ENCODE measurements around the gene EFCAB5.

The EFCAB5 gene

GRCh38 chr17:30095507-30096244, 154.2 kb downstream of the EFCAB5 start:
- DNase-seq (ENCODE audit: low read depth): peak; percentile 79

GRCh38 chr17:30101686-30102390, 160.4 kb downstream of the EFCAB5 start:
- DNase-seq (ENCODE audit: low read depth): no peak

More at GRCh38 chr17:30095507-30096244, 154.2 kb downstream of the EFCAB5 start:
- TF ChIP-seq CTCF (conservative IDR thresholded peaks at IDR 0.05; ENCODE audit: low read length): peak; percentile 80
- no peak overlapping the region for H3K4me3 ChIP-seq (ENCODE audit: low read length)

GRCh38 chr17:30103921-30104320, 162.5 kb downstream of the EFCAB5 start:
- TF ChIP-seq CTCF (conservative IDR thresholded peaks at IDR 0.05; ENCODE audit: low read length): no peak
- no peak overlapping the region for H3K4me3 ChIP-seq (ENCODE audit: low read length)
- DNase-seq (ENCODE audit: low read depth): no peak

More at GRCh38 chr17:30101686-30102390, 160.4 kb downstream of the EFCAB5 start:
- no peak for TF ChIP-seq CTCF (conservative IDR thresholded peaks at IDR 0.05; ENCODE audit: low read length)
- H3K4me3 ChIP-seq (ENCODE audit: low read length): no peak overlapping the region

- peak; percentile 80 for DNase-seq (ENCODE audit: low read depth)
- peak overlapping the region; percentile 64 for H3K4me3 ChIP-seq (ENCODE audit: low read length)
- peak; percentile 95 for TF ChIP-seq CTCF (conservative IDR thresholded peaks at IDR 0.05; ENCODE audit: low read length)
These were observed 163.3 kb downstream of the EFCAB5 start for GRCh38 chr17:30104575-30105339.

GRCh38 chr17:30112794-30113193, 171.4 kb downstream of the EFCAB5 start:
- TF ChIP-seq CTCF (conservative IDR thresholded peaks at IDR 0.05; ENCODE audit: low read length): no peak
- no peak for DNase-seq (ENCODE audit: low read depth)
- no peak overlapping the region for H3K4me3 ChIP-seq (ENCODE audit: low read length)

GRCh38 chr17:30113213-30113612, 171.8 kb downstream of the EFCAB5 start:
- H3K4me3 ChIP-seq (ENCODE audit: low read length): no peak overlapping the region
- DNase-seq (ENCODE audit: low read depth): no peak
- no peak for TF ChIP-seq CTCF (conservative IDR thresholded peaks at IDR 0.05; ENCODE audit: low read length)

All from AG10803 (cell line).